Neural cell (in vitro differentiated cells): ENCODE measurements around the gene LRRC3.

Experiments
- EP300 ChIP-seq: fragments of 450-650 bp; conservative IDR thresholded peaks from 2 replicates; pipeline ENCODE4 v1.6.1; 2014; ENCODE audit warnings: antibody characterized with exemption, mild to moderate bottlenecking, moderate library complexity; ENCODE audit not compliant: poor library complexity, severe bottlenecking
- EZH2 ChIP-seq: fragments of 200-600, 300-800 bp; shearing (Covaris generic), sonication (generic); IDR thresholded peaks from 2 replicates; pipeline ENCODE4 v1.6.1; 2014; ENCODE audit warnings: antibody characterized with exemption, low read length, borderline replicate concordance, mild to moderate bottlenecking; ENCODE audit not compliant: insufficient read depth, poor library complexity, severe bottlenecking
- MXI1 ChIP-seq: fragments of 450-650 bp; conservative IDR thresholded peaks from 2 replicates; pipeline ENCODE4 v1.6.1; 2014; ENCODE audit warnings: antibody characterized with exemption, mild to moderate bottlenecking; ENCODE audit not compliant: poor library complexity, severe bottlenecking
- POLR2AphosphoS5 ChIP-seq: IDR thresholded peaks from 2 replicates; pipeline ENCODE4 v1.6.1; 2012
- RAD21 ChIP-seq: fragments of 450-650 bp; conservative IDR thresholded peaks from 2 replicates; pipeline ENCODE4 v1.6.1; 2014; ENCODE audit warnings: antibody characterized with exemption, mild to moderate bottlenecking, moderate library complexity
- TAF1 ChIP-seq: IDR thresholded peaks from 2 replicates; pipeline ENCODE4 v1.6.1; 2012; ENCODE audit warnings: low read depth
- TF ChIP-seq, protein P1 (sequence below): fragments of 450-650 bp; IDR thresholded peaks from 2 replicates; pipeline ENCODE4 v1.5.1; 2014; ENCODE audit warnings: antibody characterized with exemption, mild to moderate bottlenecking, moderate library complexity; ENCODE audit not compliant: poor library complexity, severe bottlenecking
- TF ChIP-seq, protein P2 (sequence below): IDR thresholded peaks from 2 replicates; pipeline ENCODE4 v1.6.1; 2012; ENCODE audit warnings: borderline replicate concordance

DNA sequence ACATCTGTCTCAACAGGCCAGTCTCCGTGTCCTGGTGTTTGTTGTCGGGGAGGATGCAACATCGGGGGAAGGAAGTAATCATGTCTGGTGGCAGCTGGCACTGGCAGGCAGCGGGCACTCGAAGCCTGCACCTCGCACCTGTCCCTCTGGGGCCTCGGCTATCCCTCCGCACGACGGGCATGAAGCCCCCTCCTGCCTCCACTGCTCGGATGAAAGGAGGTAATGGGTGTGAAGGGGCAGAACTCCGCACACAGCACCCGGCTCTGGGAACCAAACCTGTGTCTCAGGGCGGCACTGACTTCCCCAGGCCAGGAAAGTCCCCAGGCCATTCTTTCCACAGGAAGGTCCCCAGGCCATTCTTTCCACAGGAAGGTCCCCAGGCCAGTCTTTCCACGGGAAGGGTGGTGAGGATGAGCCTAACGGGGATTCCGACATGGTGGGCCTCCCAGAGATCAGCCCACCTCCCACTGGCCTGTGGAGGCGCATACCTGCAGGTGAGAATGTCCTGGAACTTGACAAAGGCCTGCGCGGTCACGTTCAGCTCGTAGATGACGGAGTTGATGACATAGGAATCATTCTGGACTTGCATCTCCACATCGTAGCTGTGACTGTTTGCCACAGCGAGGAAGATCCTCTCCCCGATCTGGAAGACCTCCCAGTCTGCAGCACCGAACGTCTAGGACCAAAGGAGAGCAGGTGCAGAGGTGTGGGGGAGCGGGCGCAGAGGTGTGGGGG is 53.6 kb downstream of the LRRC3 start:
- TF ChIP-seq RAD21 (no peak), POLR2AphosphoS5 (no peak), EP300 (no peak), EZH2 (no peak), TAF1 (no peak), MXI1 (no peak)
- TF ChIP-seq, protein P1, sequence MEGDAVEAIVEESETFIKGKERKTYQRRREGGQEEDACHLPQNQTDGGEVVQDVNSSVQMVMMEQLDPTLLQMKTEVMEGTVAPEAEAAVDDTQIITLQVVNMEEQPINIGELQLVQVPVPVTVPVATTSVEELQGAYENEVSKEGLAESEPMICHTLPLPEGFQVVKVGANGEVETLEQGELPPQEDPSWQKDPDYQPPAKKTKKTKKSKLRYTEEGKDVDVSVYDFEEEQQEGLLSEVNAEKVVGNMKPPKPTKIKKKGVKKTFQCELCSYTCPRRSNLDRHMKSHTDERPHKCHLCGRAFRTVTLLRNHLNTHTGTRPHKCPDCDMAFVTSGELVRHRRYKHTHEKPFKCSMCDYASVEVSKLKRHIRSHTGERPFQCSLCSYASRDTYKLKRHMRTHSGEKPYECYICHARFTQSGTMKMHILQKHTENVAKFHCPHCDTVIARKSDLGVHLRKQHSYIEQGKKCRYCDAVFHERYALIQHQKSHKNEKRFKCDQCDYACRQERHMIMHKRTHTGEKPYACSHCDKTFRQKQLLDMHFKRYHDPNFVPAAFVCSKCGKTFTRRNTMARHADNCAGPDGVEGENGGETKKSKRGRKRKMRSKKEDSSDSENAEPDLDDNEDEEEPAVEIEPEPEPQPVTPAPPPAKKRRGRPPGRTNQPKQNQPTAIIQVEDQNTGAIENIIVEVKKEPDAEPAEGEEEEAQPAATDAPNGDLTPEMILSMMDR = no peak
- TF ChIP-seq, protein P2, sequence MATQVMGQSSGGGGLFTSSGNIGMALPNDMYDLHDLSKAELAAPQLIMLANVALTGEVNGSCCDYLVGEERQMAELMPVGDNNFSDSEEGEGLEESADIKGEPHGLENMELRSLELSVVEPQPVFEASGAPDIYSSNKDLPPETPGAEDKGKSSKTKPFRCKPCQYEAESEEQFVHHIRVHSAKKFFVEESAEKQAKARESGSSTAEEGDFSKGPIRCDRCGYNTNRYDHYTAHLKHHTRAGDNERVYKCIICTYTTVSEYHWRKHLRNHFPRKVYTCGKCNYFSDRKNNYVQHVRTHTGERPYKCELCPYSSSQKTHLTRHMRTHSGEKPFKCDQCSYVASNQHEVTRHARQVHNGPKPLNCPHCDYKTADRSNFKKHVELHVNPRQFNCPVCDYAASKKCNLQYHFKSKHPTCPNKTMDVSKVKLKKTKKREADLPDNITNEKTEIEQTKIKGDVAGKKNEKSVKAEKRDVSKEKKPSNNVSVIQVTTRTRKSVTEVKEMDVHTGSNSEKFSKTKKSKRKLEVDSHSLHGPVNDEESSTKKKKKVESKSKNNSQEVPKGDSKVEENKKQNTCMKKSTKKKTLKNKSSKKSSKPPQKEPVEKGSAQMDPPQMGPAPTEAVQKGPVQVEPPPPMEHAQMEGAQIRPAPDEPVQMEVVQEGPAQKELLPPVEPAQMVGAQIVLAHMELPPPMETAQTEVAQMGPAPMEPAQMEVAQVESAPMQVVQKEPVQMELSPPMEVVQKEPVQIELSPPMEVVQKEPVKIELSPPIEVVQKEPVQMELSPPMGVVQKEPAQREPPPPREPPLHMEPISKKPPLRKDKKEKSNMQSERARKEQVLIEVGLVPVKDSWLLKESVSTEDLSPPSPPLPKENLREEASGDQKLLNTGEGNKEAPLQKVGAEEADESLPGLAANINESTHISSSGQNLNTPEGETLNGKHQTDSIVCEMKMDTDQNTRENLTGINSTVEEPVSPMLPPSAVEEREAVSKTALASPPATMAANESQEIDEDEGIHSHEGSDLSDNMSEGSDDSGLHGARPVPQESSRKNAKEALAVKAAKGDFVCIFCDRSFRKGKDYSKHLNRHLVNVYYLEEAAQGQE = no peak
